HCT116 (cell line): Measurements from ENCODE around the gene CDC42SE2. TPM values are rescaled to one million over a fixed set of nuclear protein-coding genes. Genes with fewer than 3 reads are reported as not detected.

ENCODE experiments used
- ATAC-seq: fragments of 200-7000 bp; cut with Tn5 transposase; 2 replicates; pipeline ENCODE4 v1.9.1; 2020; ENCODE audit warnings: mild to moderate bottlenecking, moderate library complexity
- BruUV-seq: library from RNA; stranded (reverse); fragments of 400-500 nt; replicated peaks from 2 replicates; lab custom pipeline; 2021; lab: Mats Ljungman, UMichigan
- CTCF ChIA-PET: fragments of 300-600 bp; sonication (Branson Sonifier 250); formaldehyde crosslinking; loops from one replicate; lab custom pipeline; 2021; ENCODE audit warnings: antibody characterized with exemption; lab: Charles Lee
- POLR2A ChIA-PET: fragments of 300-600, 350-600 bp; sonication (Branson Sonifier 250); formaldehyde crosslinking; loops from one replicate; lab custom pipeline; 2021; ENCODE audit warnings: antibody characterized with exemption; lab: Charles Lee
- RAD21 ChIA-PET, 2 experiments: fragments of 300-600 bp; sonication (Branson Sonifier 250); formaldehyde crosslinking; loops; one replicate each; lab custom pipeline; 2023; ENCODE audit warnings: low total read pairs in 2 of 2; ENCODE audit not compliant: uncharacterized antibody in 2 of 2, unreplicated experiment in 2 of 2, low non-redundant PET in 1 of 2; lab: Charles Lee
- DNase-seq: peaks from one replicate; pipeline ENCODE4 v3.0.0-alpha.2; 2010; ENCODE audit warnings: low read depth, low spot score
- H2AFZ ChIP-seq: fragments of 200-600 bp; shearing (Covaris generic), sonication (generic); 2 replicates; pipeline ENCODE4 v1.6.1; 2017; ENCODE audit warnings: low read depth, mixed run types, mixed read lengths, antibody characterized with exemption, low read length; ENCODE audit not compliant: poor library complexity, severe bottlenecking
- H3K27ac ChIP-seq: 2 replicates; pipeline ENCODE4 v1.5.1; 2012; ENCODE audit warnings: low read depth, low read length
- H3K27me3 ChIP-seq: fragments of 200-600 bp; sonication (generic); 2 replicates; pipeline ENCODE4 v1.6.1; 2016; ENCODE audit warnings: mixed run types, low read length, mixed read lengths; ENCODE audit not compliant: insufficient read depth
- H3K36me3 ChIP-seq, 2 experiments: fragments of 200-500 bp in 1 of 2; fragments of 200-600 bp in 1 of 2; sonication (Bioruptor generic) in 1 of 2; sonication (generic) in 1 of 2; 2 replicates each; pipeline versions ENCODE4 v1.5.1 to v1.6.1; 2014 to 2016; ENCODE audit warnings: low read length in 2 of 2, inconsistent platforms in 1 of 2, mixed read lengths in 1 of 2, mixed run types in 1 of 2; ENCODE audit not compliant: insufficient read depth in 2 of 2, control insufficient read depth in 1 of 2
- H3K4me1 ChIP-seq, 2 experiments: fragments of 200-600 bp in 1 of 2; sonication (generic) in 1 of 2; 2 replicates each; pipeline versions ENCODE4 v1.5.1 to v1.6.1; 2012 to 2017; ENCODE audit warnings: low read length in 2 of 2, inconsistent platforms in 1 of 2, mild to moderate bottlenecking in 1 of 2, mixed read lengths in 1 of 2, mixed run types in 1 of 2, moderate library complexity in 1 of 2; ENCODE audit not compliant: insufficient read depth in 2 of 2, control insufficient read depth in 1 of 2
- H3K4me2 ChIP-seq: fragments of 200-600 bp; sonication (generic); 2 replicates; pipeline ENCODE4 v1.6.1; 2017; ENCODE audit warnings: mixed run types, low read length, mixed read lengths
- H3K4me3 ChIP-seq, 2 experiments: fragments of 200-600 bp in 1 of 2; sonication (generic) in 1 of 2; replicated peaks in 1 of 2; 2 replicates each; pipeline ENCODE4 v1.5.1; 2011 to 2016; ENCODE audit warnings: low read length in 2 of 2, control low read depth in 1 of 2, low read depth in 1 of 2, mild to moderate bottlenecking in 1 of 2, mixed read lengths in 1 of 2, mixed run types in 1 of 2
- H3K79me2 ChIP-seq: fragments of 200-600 bp; sonication (generic); 2 replicates; pipeline ENCODE4 v1.6.1; 2017; ENCODE audit warnings: mild to moderate bottlenecking, mixed run types, low read length, moderate library complexity, mixed read lengths; ENCODE audit not compliant: insufficient read depth
- H3K9ac ChIP-seq: fragments of 200-600 bp; sonication (generic); 2 replicates; pipeline ENCODE4 v1.6.1; 2016; ENCODE audit warnings: low read length, mixed read lengths
- H3K9me2 ChIP-seq: fragments of 200-600 bp; sonication (generic), shearing (Covaris generic); 2 replicates; pipeline ENCODE4 v1.6.1; 2017; ENCODE audit warnings: mixed run types, mild to moderate bottlenecking, moderate library complexity; ENCODE audit not compliant: insufficient read depth
- H3K9me3 ChIP-seq, 2 experiments: fragments of 200-500 bp in 1 of 2; fragments of 200-600 bp in 1 of 2; sonication (Bioruptor generic) in 1 of 2; sonication (generic) in 1 of 2; 2 replicates each; pipeline ENCODE4 v1.6.1; 2014 to 2017; ENCODE audit warnings: low read length in 2 of 2, mixed read lengths in 2 of 2, inconsistent platforms in 1 of 2, low read depth in 1 of 2, mild to moderate bottlenecking in 1 of 2, mixed run types in 1 of 2, moderate library complexity in 1 of 2; ENCODE audit not compliant: control insufficient read depth in 1 of 2, insufficient read depth in 1 of 2
- H4K20me1 ChIP-seq: fragments of 200-600 bp; sonication (generic), shearing (Covaris generic); 2 replicates; pipeline ENCODE4 v1.6.1; 2017; ENCODE audit warnings: mixed run types, mild to moderate bottlenecking, moderate library complexity; ENCODE audit not compliant: insufficient read depth
- EGR1 ChIP-seq: IDR thresholded peaks from 2 replicates; pipeline ENCODE4 v1.6.1; 2012; ENCODE audit warnings: low read depth
- EZH2 ChIP-seq: fragments of 200-600 bp; sonication (generic); IDR thresholded peaks from 2 replicates; pipeline ENCODE4 v1.6.1; 2017; ENCODE audit warnings: antibody characterized with exemption, mixed run types
- EZH2phosphoT487 ChIP-seq: fragments of 200-600 bp; IDR thresholded peaks from 2 replicates; pipeline ENCODE4 v1.6.1; 2018; ENCODE audit warnings: antibody characterized with exemption, borderline replicate concordance
- FOSL1 ChIP-seq: IDR thresholded peaks from 2 replicates; pipeline ENCODE4 v1.6.1; 2012; ENCODE audit warnings: low read depth
- MAX ChIP-seq: IDR thresholded peaks from 2 replicates; pipeline ENCODE4 v1.6.1; 2012
- POLR2A ChIP-seq: IDR thresholded peaks from 2 replicates; pipeline ENCODE4 v1.7.0; 2011; ENCODE audit warnings: borderline replicate concordance; ENCODE audit not compliant: insufficient read depth, insufficient read length; ENCODE audit errors: extremely low read depth
- SIN3A ChIP-seq: IDR thresholded peaks from 2 replicates; pipeline ENCODE4 v1.6.1; 2012; ENCODE audit warnings: low read depth
- SRF ChIP-seq: IDR thresholded peaks from 2 replicates; pipeline ENCODE4 v1.6.1; 2012; ENCODE audit warnings: low read depth
- ZBTB33 ChIP-seq: IDR thresholded peaks from 2 replicates; pipeline ENCODE4 v1.6.1; 2011; ENCODE audit warnings: mild to moderate bottlenecking, low read length, moderate library complexity; ENCODE audit not compliant: insufficient replicate concordance; ENCODE audit errors: extremely low read depth
- intact Hi-C: fragments of 100-400 bp; cut with micrococcal nuclease; formaldehyde crosslinking; loops from 2 replicates; pipeline ENCODE4 v1.10.0; 2022
- total RNA-seq: library from RNA; stranded (reverse); gene quantifications from one replicate; pipeline ENCODE4 v1.2.1, GENCODE V29; 2021; ENCODE audit not compliant: unreplicated experiment

The CDC42SE2 gene
- total RNA-seq, 1 experiment from 2014 or later = 27.0 TPM

DNA sequence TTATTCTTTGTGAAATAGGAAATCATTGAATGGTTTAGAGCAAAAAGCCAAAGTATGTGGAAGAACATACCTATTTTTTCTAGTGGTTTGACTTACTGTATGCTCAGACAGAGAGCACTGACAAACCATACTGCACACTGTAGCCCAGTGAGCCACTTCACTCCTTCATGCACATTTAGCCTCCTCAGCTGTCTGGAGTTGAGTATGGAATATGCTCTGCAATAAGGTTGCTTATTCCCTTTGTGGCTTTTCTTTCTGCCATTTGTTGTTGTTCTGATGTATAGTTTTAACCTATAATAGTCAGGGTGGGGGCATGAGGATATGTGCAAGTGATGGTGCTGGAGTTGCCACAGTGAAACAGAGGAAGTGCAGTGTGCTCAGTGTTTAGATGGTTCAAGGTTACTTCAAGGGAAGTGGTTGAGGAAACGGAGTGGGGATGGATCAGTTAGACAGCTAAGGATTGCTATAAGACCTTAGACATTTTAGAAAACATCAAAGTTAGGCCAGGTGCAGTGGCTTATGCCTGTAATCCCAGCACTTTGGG is 100.7 kb downstream of the CDC42SE2 start:
- ChIA-PET POLR2A (no interaction called here), RAD21 (no interaction called here), CTCF (no interaction called here)
- no peak overlapping the region for H3K9ac ChIP-seq
- no TSS peak for BruUV-seq
- H3K4me1 ChIP-seq = no peaks in the 10 kb centered on the region
- H3K4me2 ChIP-seq = no peak overlapping the region
- no peaks in the 10 kb centered on the region for H4K20me1 ChIP-seq
- H3K79me2 ChIP-seq = peaks cover 18% of the 10 kb centered on the region; the same call in 1 of the 2 replicates
- ATAC-seq (no peak), DNase-seq (no peak)
- peaks cover 0 to 1% of the 10 kb centered on the region in 2 experiments; a peak in 1 of 4 replicates for H3K36me3 ChIP-seq
- H2AFZ ChIP-seq = no peak overlapping the region
- intact Hi-C loops = no loop called here
- no peak overlapping the region for H3K27ac ChIP-seq
- H3K4me3 ChIP-seq = no peak overlapping the region
- H3K9me2 ChIP-seq = no peaks in the 10 kb centered on the region
- no peaks in the 10 kb centered on the region for H3K27me3 ChIP-seq
- no peak for TF ChIP-seq POLR2A
- no peak for TF ChIP-seq EZH2
- TF ChIP-seq SIN3A = no peak
- no peak for TF ChIP-seq EZH2phosphoT487
- no peak for TF ChIP-seq ZBTB33
- TF ChIP-seq EGR1 = no peak
- TF ChIP-seq MAX = no peak
- no peak for TF ChIP-seq SRF
- TF ChIP-seq FOSL1 = no peak
- TF ChIP-seq, all 23 proteins: peak for 0
- H3K9me3 ChIP-seq = no peaks in the 10 kb centered on the region
